H1 (cell line): Measurements from ENCODE around the gene TP53TG3D. TPM values are rescaled to one million over a fixed set of nuclear protein-coding genes. Genes with fewer than 3 reads are reported as not detected.
"Not testable (repeated sequence)": the region's sequence is repeated elsewhere in the genome, so short reads cannot be mapped to it uniquely, and the experiment has no call there.

Source experiments
- CTCF ChIA-PET: fragments of 300-600 bp; sonication (Branson Sonifier 250); formaldehyde crosslinking; loops from one replicate; lab custom pipeline; 2021; ENCODE audit not compliant: partially characterized antibody; lab: Charles Lee
- POLR2A ChIA-PET: fragments of 300-600 bp; sonication (Branson Sonifier 250); formaldehyde crosslinking; loops from one replicate; lab custom pipeline; 2021; ENCODE audit warnings: inconsistent platforms; ENCODE audit not compliant: partially characterized antibody; lab: Charles Lee
- DNase-seq, 2 experiments: peaks; one replicate each; pipeline versions ENCODE4 v3.0.0 to v3.0.0-alpha.2; 2010 to 2022; ENCODE audit warnings: low spot score in 2 of 2, low read depth in 1 of 2, mixed read lengths in 1 of 2
- FAIRE-seq: peaks from 2 replicates; lab custom pipeline; 2011; peaks lifted over from hg19 to GRCh38; lab: Jason Lieb, UNC
- H2AFZ ChIP-seq: 2 replicates; pipeline ENCODE4 v1.8.1; 2012; ENCODE audit warnings: low read length, inconsistent platforms
- H2AK5ac ChIP-seq: 2 replicates; pipeline ENCODE4 v1.6.1; 2013; ENCODE audit warnings: low read depth, low read length
- H2BK120ac ChIP-seq: replicated peaks from 2 replicates; pipeline ENCODE3; 2013; ENCODE audit warnings: low read depth, low read length, inconsistent platforms
- H2BK12ac ChIP-seq: 2 replicates; pipeline ENCODE4 v1.6.1; 2013; ENCODE audit warnings: low read depth, low read length
- H2BK15ac ChIP-seq: 2 replicates; pipeline ENCODE4 v1.6.1; 2013; ENCODE audit warnings: low read length
- H2BK20ac ChIP-seq: 2 replicates; pipeline ENCODE4 v1.6.1; 2013; ENCODE audit warnings: low read length
- H2BK5ac ChIP-seq: 2 replicates; pipeline ENCODE4 v1.6.1; 2013; ENCODE audit warnings: low read depth, low read length
- H3K14ac ChIP-seq: 2 replicates; pipeline ENCODE4 v1.6.1; 2013; ENCODE audit warnings: inconsistent platforms; ENCODE audit not compliant: insufficient read length
- H3K18ac ChIP-seq: 2 replicates; pipeline ENCODE4 v1.6.1; 2013; ENCODE audit warnings: low read length; ENCODE audit errors: extremely low read depth
- H3K23ac ChIP-seq: 2 replicates; pipeline ENCODE4 v1.6.1; 2013; ENCODE audit warnings: inconsistent platforms; ENCODE audit not compliant: insufficient read length
- H3K23me2 ChIP-seq: 2 replicates; pipeline ENCODE4 v1.6.1; 2013; ENCODE audit warnings: low read depth, low read length
- H3K27ac ChIP-seq: 2 replicates; pipeline ENCODE4 v1.6.1; 2011; ENCODE audit warnings: low read depth, low read length, inconsistent platforms
- H3K27me3 ChIP-seq, 4 experiments: replicated peaks in 1 of 4; 1 replicate in 1 of 4; 2 replicates in 3 of 4; pipeline versions ENCODE4 v1.6.1 to v1.8.1; 2011 to 2013; ENCODE audit warnings: low read length in 3 of 4, mild to moderate bottlenecking in 3 of 4, inconsistent platforms in 2 of 4, mixed read lengths in 2 of 4, moderate library complexity in 1 of 4; ENCODE audit not compliant: control insufficient read depth in 3 of 4, insufficient read depth in 3 of 4; ENCODE audit errors: extremely low read depth in 1 of 4
- H3K36me3 ChIP-seq, 4 experiments: 2 replicates each; pipeline versions ENCODE4 v1.6.1 to v1.8.1; 2011 to 2013; ENCODE audit warnings: mild to moderate bottlenecking in 4 of 4, low read length in 3 of 4, moderate library complexity in 2 of 4, control low read depth in 1 of 4, inconsistent platforms in 1 of 4; ENCODE audit not compliant: insufficient read depth in 4 of 4, control insufficient read depth in 2 of 4
- H3K4ac ChIP-seq: replicated peaks from 2 replicates; pipeline ENCODE3; 2013; ENCODE audit warnings: low read length, low read depth, mixed read lengths, inconsistent platforms; ENCODE audit not compliant: insufficient read length
- H3K4me1 ChIP-seq, 4 experiments: replicated peaks in 1 of 4; 1 replicate in 1 of 4; 2 replicates in 3 of 4; pipeline versions ENCODE4 v1.6.1 to v1.8.1; 2011 to 2013; ENCODE audit warnings: low read length in 3 of 4, inconsistent platforms in 2 of 4, mixed read lengths in 1 of 4; ENCODE audit not compliant: insufficient read depth in 4 of 4, control insufficient read depth in 3 of 4
- H3K4me2 ChIP-seq, 2 experiments: 2 replicates each; pipeline versions ENCODE4 v1.6.1 to v1.8.1; 2011 to 2013; ENCODE audit warnings: low read depth in 2 of 2, low read length in 2 of 2, control low read depth in 1 of 2, inconsistent platforms in 1 of 2, mild to moderate bottlenecking in 1 of 2; ENCODE audit not compliant: insufficient read depth in 1 of 2
- H3K4me3 ChIP-seq, 4 experiments: fragments of 200-600, 300-600 bp in 1 of 4; sonication (generic), shearing (Covaris generic), sonication (Bioruptor Twin) in 1 of 4; 2 replicates each; pipeline versions ENCODE4 v1.5.1 to v1.8.1; 2011 to 2016; ENCODE audit warnings: low read length in 4 of 4, low read depth in 3 of 4, control low read depth in 2 of 4, inconsistent platforms in 2 of 4, mild to moderate bottlenecking in 2 of 4, mixed read lengths in 1 of 4, moderate library complexity in 1 of 4; ENCODE audit not compliant: insufficient read depth in 2 of 4; ENCODE audit errors: extremely low read depth in 1 of 4
- H3K56ac ChIP-seq: replicated peaks from 2 replicates; pipeline ENCODE3; 2013; ENCODE audit warnings: low read depth, mild to moderate bottlenecking, mixed read lengths, low read length, inconsistent platforms; ENCODE audit not compliant: insufficient read length
- H3K79me1 ChIP-seq: 2 replicates; pipeline ENCODE4 v1.6.1; 2013; ENCODE audit warnings: low read depth, low read length, control low read depth
- H3K79me2 ChIP-seq, 2 experiments: 2 replicates each; pipeline versions ENCODE4 v1.6.1 to v1.8.1; 2012 to 2013; ENCODE audit warnings: low read length in 2 of 2, mild to moderate bottlenecking in 2 of 2, inconsistent platforms in 1 of 2; ENCODE audit not compliant: insufficient read depth in 2 of 2, control insufficient read depth in 1 of 2
- H3K9ac ChIP-seq, 4 experiments: replicated peaks in 1 of 4; 1 replicate in 1 of 4; 2 replicates in 3 of 4; pipeline versions ENCODE4 v1.6.1 to v1.8.1; 2011 to 2013; ENCODE audit warnings: low read depth in 3 of 4, low read length in 3 of 4, control low read depth in 2 of 4, mild to moderate bottlenecking in 2 of 4, moderate library complexity in 2 of 4, inconsistent platforms in 1 of 4; ENCODE audit errors: extremely low read depth in 1 of 4
- H3K9me3 ChIP-seq, 2 experiments: 2 replicates each; pipeline versions ENCODE4 v1.6.1 to v1.8.1; 2012 to 2013; ENCODE audit warnings: mild to moderate bottlenecking in 2 of 2, moderate library complexity in 2 of 2, control low read depth in 1 of 2, inconsistent platforms in 1 of 2, low read depth in 1 of 2, low read length in 1 of 2, mixed read lengths in 1 of 2; ENCODE audit not compliant: insufficient read depth in 2 of 2
- H4K20me1 ChIP-seq, 2 experiments: replicated peaks in 1 of 2; 2 replicates each; pipeline versions ENCODE3 to v1.8.1; 2011 to 2013; ENCODE audit warnings: inconsistent platforms in 2 of 2, low read length in 2 of 2, mild to moderate bottlenecking in 1 of 2; ENCODE audit not compliant: insufficient read depth in 2 of 2, control insufficient read depth in 1 of 2
- H4K5ac ChIP-seq: 2 replicates; pipeline ENCODE4 v1.6.1; 2013; ENCODE audit warnings: low read length, low read depth, mixed read lengths, inconsistent platforms; ENCODE audit not compliant: insufficient read length
- H4K8ac ChIP-seq: 2 replicates; pipeline ENCODE4 v1.8.0; 2013; ENCODE audit warnings: mild to moderate bottlenecking, moderate library complexity, low read length, inconsistent platforms; ENCODE audit not compliant: insufficient read depth; ENCODE audit errors: extremely low read depth
- H4K91ac ChIP-seq: replicated peaks from 2 replicates; pipeline ENCODE3; 2013; ENCODE audit warnings: low read length, mixed read lengths, inconsistent platforms; ENCODE audit not compliant: insufficient read length
- WGBS, 2 experiments: shearing (Covaris generic) in 1 of 2; methylation state at CpG; one replicate each; pipeline versions ENCODE4 v1.1.6 to v1.1.7; 2013 to 2015; ENCODE audit warnings: low lambda C conversion rate in 2 of 2, mixed read lengths in 2 of 2, inconsistent platforms in 1 of 2, low coverage in 1 of 2, missing lambda C conversion rate in 1 of 2; ENCODE audit not compliant: insufficient replicate concordance in 2 of 2, insufficient coverage in 1 of 2, insufficient read length in 1 of 2; ENCODE audit errors: extremely low coverage in 1 of 2, missing lambda C conversion rate in 1 of 2; 5-methylcytosine and 5-hydroxymethylcytosine counted together
- long read RNA-seq, 2 experiments: library from RNA in 1 of 2; library from capped mRNA in 1 of 2; stranded (forward); transcript quantifications; one replicate each; pipeline ENCODE4 v2.0.0, GENCODE V29; 2021; ENCODE audit warnings: inconsistent platforms in 1 of 2
- polyA minus RNA-seq, 3 experiments: library from RNA; depleted of rRNA, polyadenylated mRNA; stranded (reverse); fragments of >200 nt; gene quantifications; 1 replicate in 2 of 3; 2 replicates in 1 of 3; pipeline ENCODE4 v1.2.3, GENCODE V29; 2011
- polyA plus RNA-seq, 7 experiments: library from polyadenylated mRNA; depleted of rRNA in 3 of 7; stranded (reverse) in 5 of 7; unstranded in 2 of 7; fragments of >200 nt in 5 of 7; fragments of 200-250 nt in 2 of 7; gene quantifications; 1 replicate in 5 of 7; 2 replicates in 1 of 7; 4 replicates in 1 of 7; pipeline versions ENCODE4 v1.2.1 to v1.2.3, GENCODE V29; 2011 to 2013; ENCODE audit warnings: missing spikeins in 2 of 7, mixed read lengths in 2 of 7
- total RNA-seq: library from RNA; stranded (reverse); fragmentation: NEBNext Ultra II Directional; extraction: Animal tissue kit (Norgen Biotek cat#: 25700); gene quantifications from 2 replicates; pipeline ENCODE4 v1.2.1, GENCODE V29; 2021

TP53TG3D gene
- total RNA-seq (not detected in 2 replicates), polyA plus RNA-seq (2011; rRNA removed) (not detected in 2 replicates), polyA minus RNA-seq (2011; rRNA and poly(A)+ RNA removed) (not detected in 2 replicates)
- polyA plus RNA-seq (2011; cell fraction: cytosol; rRNA removed) = not detected
- polyA plus RNA-seq (2011; cell fraction: nucleus; rRNA removed) = not detected
- polyA plus RNA-seq (2012, experiment 1 of 2) = not detected in 4 replicates
- polyA plus RNA-seq (2012, experiment 2 of 2) = not detected
- polyA plus RNA-seq (2013, experiment 1 of 2) = not detected
- polyA plus RNA-seq (2013, experiment 2 of 2) = not detected
- polyA minus RNA-seq (2011; cell fraction: cytosol; rRNA and poly(A)+ RNA removed) = not detected
- not detected for polyA minus RNA-seq (2011; cell fraction: nucleus; rRNA and poly(A)+ RNA removed)
- long read RNA-seq, experiment 1 = 0 reads
- long read RNA-seq, experiment 2 = 0 reads

- H3K79me2 ChIP-seq, H3K4me1 ChIP-seq: not testable (repeated sequence)
These were observed at the start of gene TP53TG3D for GRCh38 chr16:32252986-32253385. Gene TP53TG3D (plus strand): TSS chr16:32253286. CDS start chr16:32253354, 68 bp downstream.

More at GRCh38 chr16:32252986-32253385, at the start of gene TP53TG3D:
- FAIRE-seq, H3K14ac ChIP-seq, H3K4me2 ChIP-seq, H4K91ac ChIP-seq, H4K5ac ChIP-seq, H3K27ac ChIP-seq, H4K20me1 ChIP-seq, H3K4ac ChIP-seq, H2AFZ ChIP-seq, H2BK15ac ChIP-seq, H2BK20ac ChIP-seq, H3K23me2 ChIP-seq, H3K18ac ChIP-seq, H2BK12ac ChIP-seq, H3K56ac ChIP-seq, H3K23ac ChIP-seq, H3K36me3 ChIP-seq, H2AK5ac ChIP-seq, POLR2A ChIA-PET, H2BK5ac ChIP-seq, CTCF ChIA-PET, H3K9ac ChIP-seq, H3K79me1 ChIP-seq, H2BK120ac ChIP-seq, DNase-seq, H3K9me3 ChIP-seq, H3K4me3 ChIP-seq, H3K27me3 ChIP-seq, H4K8ac ChIP-seq: not testable (repeated sequence)
- 94% methylated on average over 7 of the region's 26 CpGs; no CpG with 5 or more reads in 1 of the 2 experiments for WGBS, 2 experiments
